ENCODE data around the gene PARK7. TPM values are rescaled to one million over a fixed set of nuclear protein-coding genes. Genes with fewer than 3 reads are reported as not detected.

The PARK7 gene
- total RNA-seq, 4 donors from 2014 or later = 291 to 370 (median 332) TPM

- TF ChIP-seq POLR2A (IDR thresholded peaks at IDR 0.05) = no peak
- TF ChIP-seq CTCF (IDR thresholded peaks at IDR 0.05 in 4 of 5, conservative IDR thresholded peaks at IDR 0.05 in 1 of 5) = no peak
- DNase-seq (no peak), ATAC-seq (no peak)
- in situ Hi-C loops (cut with MboI; ENCODE audit: low sequenced_read_pairs in 4 of 4) (no loop called here), intact Hi-C loops (cut with DNase I; ENCODE audit: low total_unique reads) (loop anchor here (10.0 kb wide), 1 partner anchor 1046 kb away; the partner anchor contains the start of gene SLC2A5)
- peak overlapping the region; percentile 64 to 94 (median 88) for H3K27ac ChIP-seq
- H3K27me3 ChIP-seq = no peaks in the 10 kb centered on the region
- H3K9me3 ChIP-seq = no peaks in the 10 kb centered on the region
- H3K4me3 ChIP-seq = no peak overlapping the region
- H3K4me1 ChIP-seq = peaks cover 91 to 98% of the 10 kb centered on the region in 2 donors
- H3K36me3 ChIP-seq = peaks cover 0 to 22% of the 10 kb centered on the region in 2 donors
Observed at GRCh38 chr1:8018492-8019228, 57.1 kb downstream of the PARK7 start.

- in situ Hi-C loops (cut with MboI; ENCODE audit: low sequenced_read_pairs in 4 of 4) = no loop called here
- intact Hi-C loops (cut with DNase I; ENCODE audit: low total_unique reads) = loop anchor here (10.0 kb wide), 1 partner anchor 1046 kb away; the partner anchor contains the start of gene SLC2A5
Observed at GRCh38 chr1:8019229-8019620, 57.7 kb downstream of the PARK7 start.

GRCh38 chr1:8020032-8020431 is 58.5 kb downstream of the PARK7 start:
- H3K27me3 ChIP-seq = no peaks in the 10 kb centered on the region
- peak overlapping the region in 1 of 4 donors; percentile 11 for H3K4me3 ChIP-seq
- peaks cover 0 to 9% of the 10 kb centered on the region in 2 donors for H3K36me3 ChIP-seq
- in situ Hi-C loops (cut with MboI; ENCODE audit: low sequenced_read_pairs in 4 of 4) = loop anchor here in 1 of 4 donors (5.0 kb wide), 1 partner anchor 38 kb away; no protein-coding TSS in a partner anchor
- H3K4me1 ChIP-seq = peaks cover 87 to 96% of the 10 kb centered on the region in 2 donors
- no peak for ATAC-seq
- H3K9me3 ChIP-seq = no peaks in the 10 kb centered on the region
- intact Hi-C loops (cut with DNase I; ENCODE audit: low total_unique reads) = no loop called here
- TF ChIP-seq CTCF (IDR thresholded peaks at IDR 0.05 in 4 of 5, conservative IDR thresholded peaks at IDR 0.05 in 1 of 5) = no peak
- TF ChIP-seq POLR2A (IDR thresholded peaks at IDR 0.05) = no peak
- DNase-seq = no peak
- H3K27ac ChIP-seq = peak overlapping the region; percentile 64 to 94 (median 88)

More at GRCh38 chr1:8019229-8019620, 57.7 kb downstream of the PARK7 start:
- H3K27ac ChIP-seq = peak overlapping the region; percentile 64 to 94 (median 88)
- ATAC-seq = no peak
- DNase-seq = no peak
- peaks cover 0 to 16% of the 10 kb centered on the region in 2 donors for H3K36me3 ChIP-seq
- peaks cover 91 to 98% of the 10 kb centered on the region in 2 donors for H3K4me1 ChIP-seq
- H3K9me3 ChIP-seq = no peaks in the 10 kb centered on the region
- no peaks in the 10 kb centered on the region for H3K27me3 ChIP-seq
- H3K4me3 ChIP-seq = no peak overlapping the region
- TF ChIP-seq POLR2A (IDR thresholded peaks at IDR 0.05) (no peak), CTCF (IDR thresholded peaks at IDR 0.05 in 4 of 5, conservative IDR thresholded peaks at IDR 0.05 in 1 of 5) (no peak)

GRCh38 chr1:8021676-8022266 is 60.3 kb downstream of the PARK7 start:
- H3K27ac ChIP-seq = peak overlapping the region; percentile 24 to 94 (median 85)
- ATAC-seq = no peak
- in situ Hi-C loops (cut with MboI; ENCODE audit: low sequenced_read_pairs in 4 of 4) = loop anchor here in 1 of 4 donors (5.0 kb wide), 1 partner anchor 39 kb away; no protein-coding TSS in a partner anchor

More at GRCh38 chr1:8021676-8022266, 60.3 kb downstream of the PARK7 start:
- TF ChIP-seq CTCF (IDR thresholded peaks at IDR 0.05 in 4 of 5, conservative IDR thresholded peaks at IDR 0.05 in 1 of 5) = no peak
- TF ChIP-seq POLR2A (IDR thresholded peaks at IDR 0.05) = no peak
- Histone ChIP-seq H3K9me3 (no peaks in the 10 kb centered on the region), H3K4me1 (peaks cover 73 to 78% of the 10 kb centered on the region in 2 donors), H3K27me3 (no peaks in the 10 kb centered on the region), H3K4me3 (peak overlapping the region in 2 of 4 donors; percentile 85 to 96), H3K36me3 (peaks cover 0 to 9% of the 10 kb centered on the region in 2 donors)
- no peak for DNase-seq
- intact Hi-C loops (cut with DNase I; ENCODE audit: low total_unique reads) = no loop called here

All from gastrocnemius medialis (tissue), 4 donors.